Muscle of leg (tissue), 11 donors: ENCODE data around the gene NAA38. TPM values are rescaled to one million over a fixed set of nuclear protein-coding genes. Genes with fewer than 3 reads are reported as not detected.
A peak's percentile ranks its signal among the peaks of the same experiment; 100 is the strongest.

Experiments
- DNase-seq: peaks from one replicate; pipeline ENCODE4 v3.0.0; 2013
- H3K27ac ChIP-seq: one replicate; pipeline ENCODE4 v1.5.1; 2013; ENCODE audit warnings: mild to moderate bottlenecking, low read length, control low read depth
- H3K27me3 ChIP-seq: one replicate; pipeline ENCODE4 v1.6.1; 2013; ENCODE audit warnings: low read length; ENCODE audit not compliant: control insufficient read depth, insufficient read depth
- H3K36me3 ChIP-seq: one replicate; pipeline ENCODE4 v1.6.1; 2013; ENCODE audit warnings: low read length; ENCODE audit not compliant: control insufficient read depth, insufficient read depth
- H3K4me1 ChIP-seq: one replicate; pipeline ENCODE4 v1.6.1; 2013; ENCODE audit warnings: low read length; ENCODE audit not compliant: control insufficient read depth, insufficient read depth
- H3K4me3 ChIP-seq: one replicate; pipeline ENCODE4 v1.5.1; 2013; ENCODE audit warnings: low read length, control low read depth
- H3K9me3 ChIP-seq: replicated peaks from 2 replicates; pipeline ENCODE4 v1.6.1; 2013; ENCODE audit warnings: low read depth, low read length; ENCODE audit not compliant: control insufficient read depth
- WGBS: methylation state at CpG from one replicate; pipeline ENCODE4 v1.1.5; 2013; ENCODE audit warnings: missing lambda C conversion rate; ENCODE audit not compliant: insufficient coverage; 5-methylcytosine and 5-hydroxymethylcytosine counted together
- polyA plus RNA-seq, 8 donors: library from polyadenylated mRNA; unstranded; fragments of 120-200 nt; gene quantifications; one replicate each; pipeline versions ENCODE4 v1.2.1 to v1.2.3, GENCODE V29; 2013; ENCODE audit warnings: inconsistent platforms in 1 of 8, low replicate concordance in 1 of 8; ENCODE audit not compliant: insufficient read length in 8 of 8, insufficient read depth in 1 of 8
- total RNA-seq: library from RNA; stranded (reverse); fragments of 120-200 nt; gene quantifications from one replicate; pipeline ENCODE4 v1.2.4, GENCODE V29; 2013

The NAA38 gene
- total and polyA plus RNA-seq, 9 donors = 44.6 to 97.7 (median 55.0) TPM

DNA sequence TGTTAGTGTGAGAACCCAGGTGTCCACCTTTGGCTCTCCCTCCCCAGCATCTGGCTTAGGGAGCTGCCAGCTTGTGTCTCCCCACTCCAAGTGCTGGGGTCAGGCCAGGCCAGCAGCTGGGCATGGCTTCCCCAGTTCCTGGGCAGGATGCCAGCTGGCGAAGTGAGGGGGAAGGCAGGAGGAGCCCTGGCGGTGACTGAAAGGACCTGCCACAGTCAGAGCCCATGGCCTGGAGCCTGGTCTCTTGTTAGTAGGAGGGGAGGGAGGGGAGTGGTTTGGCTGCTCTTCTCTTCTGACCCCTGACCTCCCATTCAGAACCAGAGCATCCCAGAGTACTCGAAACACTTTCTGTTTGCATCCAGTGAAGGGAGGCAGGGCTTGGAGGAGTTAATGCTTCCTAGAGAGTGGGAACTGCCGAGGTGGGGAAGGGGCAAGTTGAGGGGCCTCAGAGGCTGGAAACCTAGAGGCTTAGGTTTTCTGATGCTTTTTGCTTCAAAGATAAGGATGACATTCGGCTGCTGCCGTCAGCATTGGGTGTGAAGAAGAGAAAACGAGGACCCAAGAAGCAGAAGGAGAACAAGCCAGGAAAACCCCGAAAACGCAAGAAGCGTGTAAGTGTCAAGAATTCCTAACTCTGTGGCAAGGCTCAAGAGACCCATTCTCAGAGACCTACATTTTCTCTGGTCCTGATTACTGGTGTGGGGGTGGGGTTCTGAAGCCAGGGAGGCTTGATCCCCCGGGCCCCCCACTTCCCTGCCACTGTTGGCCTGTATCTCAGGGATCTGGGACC is 32.0 kb upstream of the NAA38 start:
- WGBS = 13% methylated on average over 7 of the region's 11 CpGs
- no peaks in the 10 kb centered on the region for H3K9me3 ChIP-seq
- peak; percentile 97 for DNase-seq
- H3K4me1 ChIP-seq = peaks cover 77% of the 10 kb centered on the region
- H3K27me3 ChIP-seq = peaks cover 2% of the 10 kb centered on the region
- peak overlapping the region; percentile 22 for H3K4me3 ChIP-seq
- peaks cover 37% of the 10 kb centered on the region for H3K36me3 ChIP-seq
- H3K27ac ChIP-seq = peak overlapping the region; percentile 95

DNA sequence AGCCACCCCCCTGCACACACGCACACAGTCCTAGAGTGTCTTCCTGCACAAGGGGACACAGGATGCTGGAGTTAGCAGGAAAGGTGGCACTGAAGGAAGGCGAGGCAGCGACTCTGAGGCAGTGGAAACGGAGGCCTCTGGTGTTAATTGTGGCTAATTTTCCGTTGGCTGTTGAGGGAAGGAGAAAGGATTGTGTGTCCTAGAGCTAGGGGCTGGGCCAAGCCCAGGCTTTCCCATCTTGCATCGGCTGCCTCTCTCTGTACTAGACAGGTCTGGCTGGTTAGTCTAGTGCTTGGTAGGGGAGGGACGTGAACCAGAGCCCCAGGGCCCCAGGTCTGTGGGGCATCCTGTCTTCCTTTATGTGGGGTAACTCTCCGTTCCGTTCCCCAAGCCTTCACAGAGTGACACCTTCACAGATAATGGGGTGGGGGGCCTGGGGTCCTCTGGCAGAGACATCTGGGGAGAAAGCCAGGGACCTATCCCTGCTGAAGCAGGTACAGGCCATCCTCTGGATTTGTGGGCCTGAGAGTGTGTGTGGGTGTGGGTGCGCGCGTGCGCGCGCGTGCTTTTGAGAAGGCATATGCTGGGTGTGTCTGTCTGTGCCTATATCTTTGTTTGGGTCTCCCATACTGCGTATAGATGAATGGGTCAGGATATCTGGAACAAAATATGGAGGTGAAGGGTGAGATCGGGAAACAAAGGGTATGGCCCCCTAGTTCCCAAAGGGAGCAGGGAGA is 31.0 kb upstream of the NAA38 start, which contains the start of gene CHD3:
TSS of gene CHD3 (plus strand) at position 606 of the 737 bp plus-strand sequence. CDS start 212 bp downstream, outside the sequence.
- Histone ChIP-seq H3K9me3 (no peaks in the 10 kb centered on the region), H3K27me3 (peaks cover 2% of the 10 kb centered on the region), H3K4me1 (peaks cover 70% of the 10 kb centered on the region), H3K4me3 (peak within 1 kb of the TSS; percentile 76), H3K27ac (peak within 1 kb of the TSS; percentile 95), H3K36me3 (peaks cover 27% of the 10 kb centered on the region)
- no peak for DNase-seq
- 23% methylated on average over 14 of the region's 18 CpGs for WGBS

DNA sequence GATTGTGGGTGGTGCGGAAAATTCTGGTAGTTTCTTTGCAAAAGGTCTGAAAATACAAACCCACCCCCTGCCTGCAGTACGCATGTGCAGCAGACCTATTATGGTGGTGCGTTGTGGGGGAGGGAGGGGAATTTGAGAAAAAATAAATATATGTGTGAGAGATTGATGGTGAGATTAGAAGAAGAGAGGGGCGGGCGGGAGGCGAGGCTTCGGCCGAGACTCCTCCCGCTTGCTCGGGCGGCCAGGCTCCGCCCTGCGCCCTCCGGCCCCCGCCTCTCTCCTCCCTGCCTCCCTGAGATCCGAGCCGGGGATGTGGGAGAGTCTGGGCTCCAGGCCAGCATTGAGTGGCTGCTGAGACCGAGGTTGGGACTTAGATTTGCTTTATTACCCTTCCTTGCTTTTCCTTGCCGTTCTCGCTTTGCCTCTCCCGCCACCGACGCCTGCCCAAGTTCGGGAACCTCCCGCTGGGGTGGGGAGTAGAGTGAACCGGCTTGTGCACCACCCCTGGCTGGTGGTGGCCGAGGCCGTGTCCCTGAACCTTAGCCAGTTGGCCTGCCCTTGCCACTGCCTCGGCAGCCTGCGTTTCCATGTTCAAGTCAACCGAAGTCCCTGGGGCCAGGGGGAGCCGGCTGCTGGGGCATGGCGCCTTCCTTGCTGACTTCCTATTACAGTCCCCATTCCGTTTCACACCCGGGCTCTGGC is 30.3 kb upstream of the NAA38 start:
- Histone ChIP-seq H3K27me3 (peaks cover 2% of the 10 kb centered on the region), H3K27ac (peak overlapping the region; percentile 95), H3K36me3 (peaks cover 22% of the 10 kb centered on the region), H3K4me1 (peaks cover 65% of the 10 kb centered on the region), H3K4me3 (peak overlapping the region; percentile 76), H3K9me3 (no peaks in the 10 kb centered on the region)
- peak; percentile 99 for DNase-seq
- 0% methylated on average over 16 of the region's 35 CpGs for WGBS

DNA sequence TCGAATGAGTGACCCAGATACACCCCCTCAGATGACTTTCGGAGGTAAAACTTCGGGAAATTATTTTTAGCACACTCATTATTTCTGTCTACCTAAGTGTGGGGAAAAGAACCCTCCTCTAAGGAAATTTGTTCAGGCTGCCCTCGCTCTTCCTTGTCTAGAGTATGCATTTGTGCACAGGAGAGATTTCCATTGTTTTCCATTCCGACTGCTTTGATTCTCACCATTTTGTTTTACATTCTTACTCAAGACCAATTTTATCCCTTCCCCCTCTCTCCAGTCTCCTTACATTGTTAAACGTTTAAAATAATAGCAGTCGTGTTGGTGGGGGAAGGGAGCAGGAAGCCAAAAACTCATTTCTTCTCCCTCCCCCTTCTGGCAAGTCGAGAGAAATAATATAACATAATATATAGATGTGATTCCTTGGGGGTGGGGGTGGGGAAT is 29.7 kb upstream of the NAA38 start:
- peaks cover 65% of the 10 kb centered on the region for H3K4me1 ChIP-seq
- WGBS = no CpG with 5 or more reads among the region's 8 CpGs
- peaks cover 22% of the 10 kb centered on the region for H3K36me3 ChIP-seq

DNA sequence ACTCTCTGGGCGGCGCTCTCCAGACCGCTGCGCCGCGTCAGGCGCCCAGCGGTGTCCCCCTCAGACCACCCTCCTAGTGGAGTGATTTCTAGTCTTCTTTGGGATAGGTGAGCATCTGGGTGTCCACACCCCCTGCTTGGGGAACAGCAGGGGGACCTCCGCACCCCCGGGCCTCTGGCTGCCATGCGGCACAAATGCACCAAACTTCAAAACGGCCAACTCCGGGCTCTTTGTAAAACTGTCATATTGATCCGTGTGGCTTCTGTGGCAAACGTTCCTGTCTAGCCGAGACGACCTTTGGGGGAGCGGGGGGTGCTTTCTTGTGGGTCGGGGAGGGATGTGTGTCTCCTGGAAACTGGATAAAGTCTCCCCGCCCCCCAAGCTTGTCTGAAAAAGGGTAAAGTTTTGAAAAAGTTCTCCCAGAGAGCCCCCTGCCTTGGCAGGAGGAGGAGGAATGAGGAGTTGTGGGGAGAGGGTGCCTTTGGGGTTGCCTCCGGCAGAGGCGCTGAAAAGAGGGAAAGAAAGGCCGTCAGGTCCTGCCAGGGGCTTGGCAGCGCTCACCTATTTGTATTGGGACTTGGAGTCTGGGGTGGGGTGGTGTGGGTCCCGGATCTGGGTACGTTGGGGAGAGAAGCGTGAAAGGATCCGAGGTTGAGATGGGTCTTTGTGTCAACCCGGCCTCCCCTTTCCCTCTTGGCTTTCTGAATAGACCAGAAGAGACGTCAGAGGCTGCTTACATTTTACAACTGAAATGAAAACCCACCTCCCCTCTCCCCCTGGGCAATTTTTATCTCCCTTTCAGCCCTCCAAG is 29.1 kb upstream of the NAA38 start:
- peak; percentile 74 for DNase-seq
- Histone ChIP-seq H3K27me3 (peaks cover 2% of the 10 kb centered on the region), H3K4me3 (peak overlapping the region; percentile 76), H3K9me3 (no peaks in the 10 kb centered on the region), H3K36me3 (peaks cover 19% of the 10 kb centered on the region), H3K27ac (peak overlapping the region; percentile 95), H3K4me1 (peaks cover 68% of the 10 kb centered on the region)
- WGBS = 2% methylated on average over 11 of the region's 30 CpGs

More for the DNA sequence above, 29.7 kb upstream of the NAA38 start:
- H3K4me3 ChIP-seq = peak overlapping the region; percentile 76
- no peaks in the 10 kb centered on the region for H3K9me3 ChIP-seq
- peak overlapping the region; percentile 95 for H3K27ac ChIP-seq
- DNase-seq = no peak
- H3K27me3 ChIP-seq = peaks cover 2% of the 10 kb centered on the region

DNA sequence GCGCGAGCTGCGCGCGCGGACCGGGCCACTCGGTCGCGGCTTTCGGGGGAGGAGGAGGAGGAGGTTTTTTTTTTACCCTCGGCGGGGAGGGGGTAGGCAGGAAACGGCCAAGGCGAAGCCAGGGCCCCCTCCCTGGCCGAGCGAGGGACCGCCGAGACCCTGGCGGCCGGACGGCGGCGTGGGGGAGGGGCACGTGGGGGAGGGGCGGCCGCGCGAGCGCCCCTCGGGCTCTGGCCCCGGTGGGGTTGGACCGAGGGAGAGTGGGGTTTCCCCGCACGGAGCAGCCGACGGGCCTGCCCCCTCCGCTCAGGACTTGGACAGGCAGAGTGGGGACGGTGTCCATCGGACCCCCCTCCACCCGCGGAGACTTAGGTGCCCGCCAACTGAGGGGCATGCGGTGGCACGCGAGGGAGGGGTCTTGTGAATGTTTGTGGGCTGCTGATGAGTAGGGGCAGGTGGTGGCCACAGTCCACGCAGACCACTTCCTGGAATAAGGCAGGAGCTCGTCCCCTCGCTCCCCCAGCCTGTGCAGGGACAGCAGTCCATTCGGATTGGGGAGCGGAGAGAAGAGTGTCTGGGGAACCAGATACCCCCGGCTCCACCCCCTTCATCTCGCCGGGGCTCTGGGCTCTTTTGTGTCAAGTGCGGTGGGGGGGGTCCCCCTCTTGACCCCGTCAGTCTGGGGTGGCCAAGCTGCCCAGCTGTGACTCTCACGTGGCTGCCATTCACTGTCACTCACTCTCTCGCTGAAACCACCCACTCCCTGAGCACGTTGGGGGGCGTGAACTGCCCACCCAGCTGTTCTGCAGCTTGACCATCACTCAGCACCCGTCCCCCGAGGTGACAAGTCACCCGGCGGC is 28.2 kb upstream of the NAA38 start:
- DNase-seq = peak; percentile 85
- no peaks in the 10 kb centered on the region for H3K27me3 ChIP-seq
- H3K27ac ChIP-seq = peak overlapping the region; percentile 95
- H3K9me3 ChIP-seq = no peaks in the 10 kb centered on the region
- H3K36me3 ChIP-seq = peaks cover 18% of the 10 kb centered on the region
- peaks cover 59% of the 10 kb centered on the region for H3K4me1 ChIP-seq
- under 1% methylated on average over 31 of the region's 64 CpGs for WGBS
- peak overlapping the region; percentile 76 for H3K4me3 ChIP-seq

DNA sequence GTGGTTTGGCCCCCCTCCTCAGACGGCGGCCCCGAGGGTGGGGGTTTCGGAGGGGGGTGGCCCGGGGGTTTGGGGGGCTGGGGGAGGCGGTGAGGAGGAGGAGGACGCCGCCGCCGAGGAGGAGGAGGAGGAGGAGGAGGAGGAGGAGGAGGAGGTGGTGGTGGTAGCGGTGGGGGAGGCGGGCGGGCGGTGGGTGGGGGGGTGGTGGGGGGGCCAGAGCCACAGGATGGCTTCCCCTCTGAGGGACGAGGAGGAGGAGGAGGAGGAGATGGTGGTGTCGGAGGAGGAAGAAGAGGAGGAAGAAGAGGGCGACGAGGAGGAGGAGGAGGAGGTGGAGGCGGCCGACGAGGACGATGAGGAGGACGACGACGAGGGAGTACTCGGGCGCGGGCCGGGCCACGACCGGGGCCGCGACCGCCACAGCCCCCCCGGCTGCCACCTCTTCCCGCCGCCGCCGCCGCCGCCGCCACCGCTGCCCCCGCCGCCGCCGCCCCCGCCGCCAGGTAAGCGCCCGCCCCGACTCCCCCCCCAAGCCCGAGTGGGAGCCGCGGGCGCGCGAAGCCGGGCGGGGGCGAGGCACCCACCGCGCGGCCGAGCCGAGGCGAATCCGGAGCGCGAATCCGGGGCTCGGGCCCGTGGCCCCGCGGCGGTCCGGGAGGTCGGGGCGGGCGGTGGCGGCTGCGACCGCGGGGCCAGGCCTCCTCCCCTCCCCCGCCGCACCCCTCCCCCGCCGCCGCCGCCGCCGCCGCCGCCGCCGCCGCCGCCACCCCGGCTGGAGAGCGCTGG is 27.4 kb upstream of the NAA38 start:
- peak; percentile 37 for DNase-seq
- H3K27ac ChIP-seq = peak overlapping the region; percentile 95
- H3K27me3 ChIP-seq = no peaks in the 10 kb centered on the region
- under 1% methylated on average over 52 of the region's 100 CpGs for WGBS
- H3K4me3 ChIP-seq = peak overlapping the region; percentile 76
- H3K4me1 ChIP-seq = peaks cover 53% of the 10 kb centered on the region
- H3K36me3 ChIP-seq = peaks cover 18% of the 10 kb centered on the region
- H3K9me3 ChIP-seq = no peaks in the 10 kb centered on the region

DNA sequence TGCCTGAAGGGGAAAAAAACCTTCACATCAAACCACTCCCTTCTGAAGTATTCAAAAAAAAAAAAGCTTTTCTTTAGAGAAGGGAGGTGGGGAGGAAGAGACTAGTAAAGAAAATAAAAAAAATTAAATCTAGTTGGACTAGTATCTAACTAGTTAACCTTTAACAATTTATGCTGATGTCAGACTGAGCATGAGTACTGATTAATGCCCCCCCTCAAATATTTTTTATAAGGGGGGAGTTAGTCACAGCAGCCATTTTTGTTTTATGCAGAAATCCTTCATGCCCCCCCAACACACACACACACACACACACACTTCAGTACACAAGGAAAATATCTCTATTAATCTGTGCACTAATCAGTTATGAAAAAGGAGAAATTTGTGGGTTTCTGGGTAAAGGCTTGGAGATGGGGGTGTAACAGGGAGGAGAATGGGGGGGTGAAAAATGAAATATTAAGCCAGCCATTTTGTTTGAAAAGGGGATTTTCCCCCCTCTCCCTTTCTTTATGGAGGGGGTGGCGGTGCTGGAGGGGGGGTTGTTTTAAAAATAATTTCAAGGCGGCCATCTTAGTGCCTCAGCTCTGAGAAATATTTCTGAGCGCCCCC is 26.5 kb upstream of the NAA38 start:
- H3K27me3 ChIP-seq = no peaks in the 10 kb centered on the region

More for the DNA sequence above, 26.5 kb upstream of the NAA38 start:
- no CpG with 5 or more reads among the region's 3 CpGs for WGBS
- DNase-seq = peak; percentile 78
- peaks cover 44% of the 10 kb centered on the region for H3K4me1 ChIP-seq
- peaks cover 20% of the 10 kb centered on the region for H3K36me3 ChIP-seq
- H3K9me3 ChIP-seq = no peaks in the 10 kb centered on the region
- peak overlapping the region; percentile 27 for H3K4me3 ChIP-seq
- H3K27ac ChIP-seq = peak overlapping the region; percentile 71
